CD4-positive, alpha-beta T cell treated with Interleukin-10 for 1 hour (primary cell): ENCODE results near the gene KCNH1.

Experiments
- DNase-seq: peaks from one replicate; pipeline ENCODE4 v3.0.0-alpha.2; 2020

Gene KCNH1, protein sequence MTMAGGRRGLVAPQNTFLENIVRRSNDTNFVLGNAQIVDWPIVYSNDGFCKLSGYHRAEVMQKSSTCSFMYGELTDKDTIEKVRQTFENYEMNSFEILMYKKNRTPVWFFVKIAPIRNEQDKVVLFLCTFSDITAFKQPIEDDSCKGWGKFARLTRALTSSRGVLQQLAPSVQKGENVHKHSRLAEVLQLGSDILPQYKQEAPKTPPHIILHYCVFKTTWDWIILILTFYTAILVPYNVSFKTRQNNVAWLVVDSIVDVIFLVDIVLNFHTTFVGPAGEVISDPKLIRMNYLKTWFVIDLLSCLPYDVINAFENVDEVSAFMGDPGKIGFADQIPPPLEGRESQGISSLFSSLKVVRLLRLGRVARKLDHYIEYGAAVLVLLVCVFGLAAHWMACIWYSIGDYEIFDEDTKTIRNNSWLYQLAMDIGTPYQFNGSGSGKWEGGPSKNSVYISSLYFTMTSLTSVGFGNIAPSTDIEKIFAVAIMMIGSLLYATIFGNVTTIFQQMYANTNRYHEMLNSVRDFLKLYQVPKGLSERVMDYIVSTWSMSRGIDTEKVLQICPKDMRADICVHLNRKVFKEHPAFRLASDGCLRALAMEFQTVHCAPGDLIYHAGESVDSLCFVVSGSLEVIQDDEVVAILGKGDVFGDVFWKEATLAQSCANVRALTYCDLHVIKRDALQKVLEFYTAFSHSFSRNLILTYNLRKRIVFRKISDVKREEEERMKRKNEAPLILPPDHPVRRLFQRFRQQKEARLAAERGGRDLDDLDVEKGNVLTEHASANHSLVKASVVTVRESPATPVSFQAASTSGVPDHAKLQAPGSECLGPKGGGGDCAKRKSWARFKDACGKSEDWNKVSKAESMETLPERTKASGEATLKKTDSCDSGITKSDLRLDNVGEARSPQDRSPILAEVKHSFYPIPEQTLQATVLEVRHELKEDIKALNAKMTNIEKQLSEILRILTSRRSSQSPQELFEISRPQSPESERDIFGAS

DNA sequence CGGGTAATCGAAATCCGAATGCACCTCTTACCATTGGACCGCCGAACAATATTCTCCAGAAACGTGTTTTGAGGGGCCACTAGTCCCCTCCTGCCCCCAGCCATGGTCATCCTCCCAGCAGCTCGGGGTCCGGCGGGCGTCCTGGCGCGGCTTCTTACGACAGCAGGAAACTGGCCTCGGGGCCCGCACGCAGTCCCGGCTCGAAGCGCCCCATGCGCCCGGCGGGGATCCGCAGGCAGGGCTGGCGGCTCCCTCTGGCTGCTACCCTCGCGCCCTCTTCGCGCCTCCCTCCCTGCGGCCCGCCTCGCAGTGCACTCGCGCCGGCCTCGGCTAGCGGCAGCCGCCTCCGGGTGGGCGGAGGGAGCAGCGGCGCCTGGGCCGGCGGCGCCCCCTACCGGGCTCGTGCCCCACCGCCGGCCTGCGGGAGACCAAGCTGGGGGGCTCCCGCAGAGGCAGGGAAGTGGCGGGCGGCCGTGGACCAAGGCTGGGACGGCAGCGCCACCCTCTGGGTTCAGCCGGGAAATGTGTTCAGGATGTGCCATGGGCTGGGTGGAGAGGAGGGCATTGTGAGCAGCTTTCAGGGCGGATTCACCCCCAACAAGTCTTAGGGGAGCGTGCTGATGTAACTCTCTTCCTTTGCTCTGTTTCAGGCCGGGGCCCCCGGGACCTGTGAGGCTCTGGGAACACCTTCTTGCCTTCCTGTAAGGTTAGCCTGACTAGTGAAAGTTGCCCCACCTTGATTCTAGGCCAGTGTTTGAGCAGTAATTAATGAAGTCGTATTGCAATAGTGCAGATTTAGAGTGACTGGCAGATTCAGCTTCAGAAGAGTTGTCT lies at the start of gene KCNH1:
TSS of gene KCNH1 (minus strand) at position 313 of the 834 bp plus-strand sequence. CDS start at position 110, 203 bp downstream.
- peak; percentile 77 for DNase-seq

DNA sequence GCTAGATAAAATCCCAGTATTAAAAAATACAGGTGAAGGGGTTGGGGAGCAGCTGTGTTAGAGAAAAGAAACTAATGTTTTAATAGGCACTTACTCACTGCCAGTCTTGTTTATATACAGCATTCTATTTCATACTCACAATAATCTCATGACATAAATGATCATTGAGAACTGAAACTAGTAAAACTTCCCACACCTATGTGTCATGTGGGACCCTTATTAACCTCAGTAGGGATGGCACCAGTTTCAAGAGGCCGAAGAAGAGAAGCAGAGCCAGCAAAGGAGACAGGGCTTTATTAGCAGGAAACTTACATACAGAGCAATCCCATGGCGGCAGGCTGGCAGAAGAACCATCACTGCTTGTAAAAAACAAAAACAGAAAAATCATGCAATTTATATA lies 48.8 kb upstream of the KCNH1 start:
- no peak for DNase-seq

DNA sequence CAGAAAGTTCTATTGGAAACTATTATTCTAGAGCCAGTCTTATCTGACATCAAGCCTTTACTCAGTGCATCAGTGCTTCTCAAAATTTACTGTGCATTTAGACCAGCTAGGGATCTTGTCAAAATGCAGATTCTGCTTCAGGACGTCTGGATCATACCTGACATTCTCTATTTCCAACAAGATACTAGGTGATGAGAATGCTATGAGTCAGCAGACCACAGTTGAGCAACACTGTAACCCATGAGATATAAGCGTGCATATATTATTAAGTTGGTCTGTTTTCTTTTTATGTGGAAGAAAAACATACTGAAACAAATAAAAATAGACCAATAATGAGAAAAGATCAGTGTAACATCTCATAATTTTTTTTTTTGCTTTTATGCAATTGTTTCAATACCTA lies 40.4 kb upstream of the KCNH1 start:
- DNase-seq = no peak

DNA sequence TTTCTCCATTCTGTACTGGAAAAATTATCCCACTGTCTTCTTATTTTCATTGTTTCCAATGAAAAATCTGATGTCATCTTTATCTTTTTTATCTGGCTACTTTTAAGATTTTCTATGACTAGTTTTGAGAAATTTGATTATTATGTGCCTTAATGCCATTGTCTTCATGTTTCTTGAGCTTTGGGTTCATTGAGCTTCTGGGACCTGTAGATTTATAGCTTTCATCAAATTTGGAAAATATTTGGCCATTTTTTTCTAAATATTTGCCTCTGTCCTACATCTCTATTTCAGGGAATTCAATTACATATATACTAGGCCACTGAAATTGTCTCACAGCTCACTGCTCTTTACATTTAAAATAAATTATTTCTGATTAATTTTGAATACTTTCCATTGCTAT lies 38.7 kb upstream of the KCNH1 start:
- DNase-seq = no peak

DNA sequence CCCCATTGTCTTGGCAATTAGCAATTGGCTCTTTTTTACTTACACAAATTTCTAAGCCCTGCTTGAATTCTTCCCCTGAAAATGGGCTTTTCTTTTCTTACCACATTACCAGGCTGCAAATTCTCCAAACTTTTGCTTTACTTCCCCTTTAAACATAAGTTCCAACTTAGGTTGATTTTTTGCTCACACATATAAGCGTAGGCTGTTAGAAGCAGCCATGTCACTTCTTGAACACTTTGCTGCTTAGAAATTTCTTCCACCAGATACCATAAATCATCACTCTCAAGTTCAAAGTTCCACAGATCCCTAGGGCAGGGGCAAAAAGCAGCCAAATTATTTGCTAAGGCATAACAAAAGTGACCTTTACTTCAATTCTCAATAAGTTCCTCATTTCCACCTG lies 35.4 kb upstream of the KCNH1 start:
- DNase-seq = no peak

DNA sequence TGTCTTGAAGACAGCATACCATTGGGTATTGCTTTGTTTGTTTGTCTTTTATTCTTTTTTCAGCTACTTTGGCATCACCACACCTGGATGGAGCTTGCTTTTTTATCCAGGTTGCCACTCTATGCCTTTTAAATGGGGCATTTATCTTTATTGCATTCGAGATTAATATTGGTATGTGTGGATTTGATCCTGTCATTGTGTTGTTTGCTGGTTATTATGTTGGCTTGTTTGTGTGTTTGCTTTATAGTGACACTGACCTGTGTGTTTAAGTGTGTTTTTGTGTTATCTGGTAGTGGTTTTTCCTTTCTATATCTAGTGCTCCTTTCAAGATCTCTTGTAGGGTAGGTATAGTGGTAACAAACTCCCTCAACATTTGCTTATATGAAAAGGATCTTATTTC lies 24.9 kb upstream of the KCNH1 start:
- no peak for DNase-seq

DNA sequence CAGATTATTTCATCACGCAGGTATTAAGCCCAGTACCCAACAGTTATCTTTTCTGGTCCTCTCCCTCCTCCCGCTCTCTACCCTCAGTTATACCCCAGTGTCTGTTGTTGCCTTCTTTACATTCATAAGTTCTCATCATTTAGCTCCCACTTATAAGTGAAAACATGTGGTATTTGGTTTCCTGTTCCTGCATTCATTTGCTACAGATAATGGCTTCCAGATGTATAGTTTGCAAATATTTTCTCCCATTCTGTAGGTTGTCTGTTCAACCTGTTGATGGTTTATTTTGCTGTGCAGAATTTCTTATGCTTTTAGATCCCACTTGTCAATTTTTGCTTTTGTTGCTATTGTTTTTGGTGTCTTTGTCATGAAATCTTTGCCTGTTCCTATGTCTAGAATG lies 21.1 kb upstream of the KCNH1 start:
- DNase-seq = no peak

DNA sequence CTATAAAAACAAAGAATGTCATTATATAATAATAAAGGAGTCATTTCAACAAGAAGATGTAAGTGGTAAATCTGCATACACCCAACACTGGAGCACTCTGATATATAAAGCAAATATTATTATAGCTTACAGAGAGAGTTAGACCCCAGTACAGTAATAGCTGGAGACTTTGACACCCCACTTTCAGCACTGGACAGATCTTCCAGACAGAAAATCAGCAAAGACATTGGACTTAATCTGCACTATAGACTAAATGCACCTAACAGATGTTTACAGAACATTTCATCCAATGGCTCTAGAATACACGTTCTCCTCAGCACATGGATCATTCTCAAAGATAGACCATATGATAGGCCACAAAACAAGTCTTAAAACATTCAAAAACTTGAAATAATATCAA lies 20.0 kb upstream of the KCNH1 start:
- no peak for DNase-seq

DNA sequence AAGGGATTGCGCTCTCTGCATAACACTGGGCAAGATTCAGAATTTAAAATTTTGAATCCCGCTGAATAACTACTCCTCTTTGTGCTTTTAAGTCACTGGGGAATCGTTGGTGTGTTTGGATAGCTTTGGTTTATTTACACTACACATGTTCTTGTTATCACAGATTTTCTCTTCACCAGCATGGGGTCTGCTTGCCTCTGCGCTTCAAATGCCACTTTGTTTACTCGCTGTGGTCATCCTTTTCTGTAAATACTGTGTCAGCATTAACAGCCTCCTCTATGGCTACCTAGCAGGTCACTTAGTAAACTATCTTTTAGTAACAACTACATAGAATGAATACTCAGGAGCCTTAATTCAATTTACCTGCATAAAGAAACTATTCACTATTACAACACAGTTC lies 14.4 kb upstream of the KCNH1 start:
- no peak for DNase-seq

DNA sequence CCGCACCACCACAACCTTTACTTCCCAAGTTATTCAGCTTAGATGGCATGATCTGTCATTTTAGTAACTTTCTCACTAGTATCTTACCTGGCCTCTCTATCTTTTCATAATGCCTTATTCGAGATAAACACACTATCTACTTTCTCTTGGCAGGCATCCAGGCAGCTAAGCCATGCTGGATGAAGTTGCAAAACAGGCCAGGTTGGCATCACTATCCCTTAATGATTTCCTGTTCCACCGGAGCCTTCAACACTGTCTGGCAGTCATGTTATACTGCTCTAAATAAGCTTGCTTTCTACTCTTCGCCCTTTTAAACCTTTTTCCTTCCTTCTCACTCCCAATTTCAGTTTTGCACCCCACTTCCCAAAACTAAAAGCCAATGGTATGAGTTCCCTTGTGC lies 12.0 kb upstream of the KCNH1 start:
- DNase-seq = no peak

DNA sequence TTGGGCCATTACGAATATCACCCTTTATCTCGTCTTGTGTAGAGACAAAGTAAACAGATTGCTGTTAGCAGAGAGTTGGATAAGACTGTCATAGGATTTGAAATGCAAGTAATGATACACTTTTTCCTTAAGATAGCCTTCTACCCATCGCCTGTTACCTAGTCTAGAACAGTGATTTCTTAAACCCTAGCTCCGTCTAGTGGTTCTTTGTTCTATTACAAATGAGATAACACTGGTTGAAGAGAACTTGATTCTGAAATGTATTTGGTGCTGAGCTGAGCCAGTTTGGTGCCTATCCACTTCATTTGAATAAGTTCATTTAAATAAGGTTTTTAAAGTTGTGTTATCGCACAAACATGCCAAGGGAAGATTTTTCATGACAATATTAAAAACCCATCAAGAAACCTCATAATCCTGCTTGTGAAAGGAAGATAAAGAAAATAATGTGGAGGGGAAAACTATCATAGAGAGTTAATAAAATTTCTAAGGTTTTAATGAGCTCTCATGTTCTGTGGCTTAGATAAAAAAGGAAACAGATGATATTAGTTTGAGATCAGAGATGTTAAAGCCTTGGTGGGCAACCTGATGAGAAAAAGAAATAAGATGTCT lies 1.5 kb upstream of the KCNH1 start:
- peak; percentile 36 for DNase-seq

DNA sequence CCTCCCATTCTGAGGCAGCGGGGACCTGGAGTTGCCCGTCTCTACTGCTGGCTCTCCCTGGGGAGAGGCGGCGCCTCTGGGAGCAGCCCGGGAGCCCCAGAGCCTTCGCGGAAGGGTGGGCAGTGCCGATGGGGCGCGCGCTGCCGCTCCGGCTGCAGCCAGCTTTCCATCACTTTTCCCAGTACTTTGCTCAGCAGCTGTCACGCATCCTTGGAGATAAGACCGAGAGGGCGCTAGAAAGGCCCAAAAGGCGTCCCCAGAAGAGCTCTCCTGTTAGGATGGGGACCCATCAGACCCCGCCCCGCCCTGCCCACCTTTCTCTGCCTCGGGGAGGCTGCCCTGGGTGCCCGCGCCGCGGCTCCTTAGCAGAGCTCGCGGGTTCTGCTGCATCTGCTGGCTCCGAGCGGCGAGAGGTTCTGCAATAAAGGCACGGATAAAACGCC lies 534 bp downstream of the KCNH1 start:
- peak; percentile 14 for DNase-seq

DNA sequence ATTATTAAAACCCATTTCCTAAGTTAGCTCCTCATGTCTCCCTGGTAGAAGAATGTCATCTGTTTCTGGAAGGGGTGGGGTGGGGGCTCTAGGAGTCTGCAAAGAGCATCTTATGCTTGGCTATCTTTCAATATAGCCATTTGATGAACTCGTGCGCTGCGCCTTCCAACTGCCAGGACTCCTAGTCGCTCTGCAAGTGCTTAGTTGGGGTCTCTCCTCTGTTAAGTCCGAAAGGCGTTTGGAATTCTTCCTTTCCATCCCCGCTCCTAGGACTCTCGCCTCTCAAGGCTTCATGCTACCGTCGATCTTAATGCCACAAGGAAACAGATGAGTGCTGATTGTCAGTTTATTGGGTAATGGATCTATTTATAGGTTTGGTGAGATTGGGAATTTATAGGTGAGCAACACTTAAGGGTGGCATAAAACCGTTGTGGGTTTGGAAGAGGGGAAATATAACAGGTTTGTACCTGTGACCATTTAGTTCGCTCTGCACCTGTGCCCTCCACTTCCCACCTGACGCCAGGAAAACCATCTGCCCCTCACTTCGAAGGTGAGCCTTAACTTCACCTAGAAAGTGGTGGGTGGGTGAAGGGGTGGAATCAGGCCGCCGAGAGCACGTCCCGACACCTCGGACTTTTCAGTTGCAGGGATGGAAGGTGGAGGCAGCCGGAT lies 1.1 kb downstream of the KCNH1 start:
- DNase-seq = no peak

DNA sequence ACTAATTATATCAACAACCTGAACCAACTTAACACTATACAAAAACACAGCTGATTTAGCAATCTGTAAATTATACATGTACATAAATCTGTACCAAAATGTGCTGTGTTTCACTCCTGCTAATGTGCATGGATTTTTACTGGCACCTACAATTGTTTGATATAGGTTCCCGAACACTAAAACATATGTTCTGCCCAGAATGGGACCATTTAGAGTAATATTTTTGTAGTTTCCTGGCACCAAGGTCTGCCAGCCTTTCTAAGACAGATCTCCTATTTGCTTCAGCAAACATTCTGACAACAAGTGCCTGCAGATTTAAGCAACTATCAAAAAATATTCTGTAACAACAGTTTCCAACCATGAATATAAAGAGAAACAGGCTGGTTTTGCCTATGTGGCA lies 4.2 kb downstream of the KCNH1 start:
- DNase-seq = no peak

DNA sequence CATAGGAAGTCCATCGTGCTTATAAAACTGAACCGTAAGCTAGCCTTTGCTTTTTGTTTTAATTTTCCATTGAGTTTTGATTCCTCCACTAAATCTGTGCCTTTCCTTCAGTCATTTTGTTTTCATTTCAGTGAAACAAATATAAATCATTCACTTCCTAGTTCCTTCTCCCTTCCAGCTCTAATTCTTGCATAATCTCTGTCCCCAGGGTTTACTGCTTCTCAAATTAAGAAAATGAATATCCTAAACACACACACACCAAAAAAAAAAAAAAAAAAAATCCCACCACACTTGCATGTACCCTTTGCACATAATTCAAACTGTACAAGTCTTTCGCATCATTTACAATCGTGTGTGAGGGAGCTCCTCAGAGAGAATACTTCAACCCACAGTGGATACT lies 6.8 kb downstream of the KCNH1 start:
- no peak for DNase-seq

DNA sequence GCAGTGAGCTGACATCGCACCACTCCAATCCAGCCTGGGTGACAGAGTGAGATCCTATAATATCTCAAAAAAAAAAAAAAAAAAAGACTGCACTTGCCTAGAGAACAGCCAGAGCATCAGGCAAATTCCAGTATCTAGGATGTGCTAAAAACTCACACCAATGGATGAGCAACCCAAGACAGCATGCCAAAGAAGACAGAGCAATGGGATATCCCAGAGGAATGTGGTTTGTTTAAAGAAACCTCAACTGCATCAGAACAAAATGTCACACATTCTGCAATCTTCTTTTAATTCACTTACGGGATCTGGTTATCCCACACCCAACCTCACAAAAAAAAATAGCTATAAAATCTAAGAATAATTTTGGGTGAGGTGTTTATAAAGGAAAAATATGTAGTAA lies 7.3 kb downstream of the KCNH1 start:
- DNase-seq = no peak

DNA sequence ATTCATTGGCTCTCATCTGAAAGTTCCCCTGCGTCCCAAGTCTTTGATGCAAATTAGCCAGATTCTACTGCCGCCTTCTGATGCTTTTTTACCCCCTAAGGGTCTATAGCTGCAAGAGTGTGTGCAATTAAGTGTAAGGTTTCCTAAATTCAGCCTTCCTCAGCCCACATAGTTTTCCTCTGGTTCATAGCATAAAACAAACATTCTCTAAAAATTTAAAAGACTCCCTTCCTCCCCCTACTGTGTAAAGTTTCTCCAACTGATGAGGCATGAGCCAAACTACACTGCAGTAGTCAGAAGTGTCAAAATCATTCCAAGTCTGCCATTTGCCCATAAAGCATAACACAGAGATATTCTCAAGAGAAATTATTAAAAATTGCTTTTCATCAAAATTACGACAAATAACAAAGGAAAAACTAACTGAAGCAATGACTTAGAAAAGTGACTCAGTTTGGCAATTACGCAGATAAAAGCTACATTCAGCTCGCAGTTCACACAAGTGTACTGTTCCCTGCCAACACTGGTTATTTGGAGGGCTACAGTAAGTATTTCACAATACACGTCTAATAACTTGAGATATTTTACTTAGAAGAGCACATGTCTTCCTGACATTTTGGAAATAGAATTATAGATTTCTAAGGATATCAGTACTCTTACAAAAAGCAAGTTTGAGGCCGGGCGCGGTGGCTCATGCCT lies 15.4 kb downstream of the KCNH1 start:
- DNase-seq = no peak

DNA sequence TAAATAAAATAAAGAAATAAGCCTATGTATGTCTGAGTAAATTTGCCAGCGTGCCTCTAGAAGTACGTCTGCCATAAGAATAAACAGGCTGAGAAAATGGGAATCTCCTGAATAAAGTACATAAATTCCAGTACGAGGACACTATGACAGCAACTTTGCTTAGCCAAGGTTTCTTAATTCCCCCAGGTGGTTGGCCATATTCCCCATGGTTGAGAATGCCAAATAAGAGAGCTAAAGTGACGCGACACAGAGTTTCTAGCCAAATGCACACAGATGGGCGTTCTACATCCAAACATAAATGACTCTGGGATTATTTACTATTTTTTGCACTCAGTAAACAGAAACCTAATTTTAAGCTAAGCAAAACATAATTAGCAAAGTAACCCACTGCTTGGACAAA lies 19.5 kb downstream of the KCNH1 start:
- DNase-seq = no peak

DNA sequence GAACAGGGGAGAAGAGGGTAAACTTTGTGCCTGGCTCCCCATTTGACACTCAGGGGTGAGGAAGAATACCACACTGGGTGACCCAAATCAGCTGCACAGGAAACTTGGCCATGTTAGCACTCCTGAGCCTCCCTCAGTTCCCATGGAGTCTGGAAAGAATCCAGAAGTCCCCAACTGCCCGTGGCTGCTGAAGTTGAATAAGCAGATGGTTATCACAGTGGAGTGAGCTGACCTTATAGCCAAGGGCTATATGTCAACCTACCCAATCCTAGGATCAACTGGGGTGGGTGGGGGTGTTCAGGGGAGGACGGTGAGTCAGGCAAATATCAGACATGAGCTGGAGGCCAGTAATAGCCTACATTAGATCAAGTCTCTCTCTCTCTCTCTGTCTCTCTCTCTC lies 20.4 kb downstream of the KCNH1 start:
- no peak for DNase-seq

DNA sequence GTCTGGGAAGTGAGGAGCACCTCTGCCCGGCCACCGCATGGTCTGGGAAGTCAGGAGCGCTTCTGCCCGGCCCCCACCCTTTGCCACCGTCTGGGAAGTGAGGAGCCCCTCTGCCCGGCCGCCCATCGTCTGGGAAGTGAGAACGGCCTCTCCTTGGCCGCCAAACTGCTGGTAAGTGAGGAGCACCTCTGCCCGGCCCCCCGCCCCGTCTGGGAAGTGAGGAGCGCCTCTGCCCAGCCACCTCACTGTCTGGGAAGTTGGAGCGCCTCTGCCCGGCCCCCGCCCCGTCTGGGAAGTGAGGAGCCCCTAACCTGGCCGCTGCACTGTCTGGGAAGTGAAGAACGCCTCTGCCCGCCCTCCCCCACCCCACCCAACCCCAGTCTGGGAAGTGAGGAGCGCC lies 22.6 kb downstream of the KCNH1 start:
- DNase-seq = no peak

DNA sequence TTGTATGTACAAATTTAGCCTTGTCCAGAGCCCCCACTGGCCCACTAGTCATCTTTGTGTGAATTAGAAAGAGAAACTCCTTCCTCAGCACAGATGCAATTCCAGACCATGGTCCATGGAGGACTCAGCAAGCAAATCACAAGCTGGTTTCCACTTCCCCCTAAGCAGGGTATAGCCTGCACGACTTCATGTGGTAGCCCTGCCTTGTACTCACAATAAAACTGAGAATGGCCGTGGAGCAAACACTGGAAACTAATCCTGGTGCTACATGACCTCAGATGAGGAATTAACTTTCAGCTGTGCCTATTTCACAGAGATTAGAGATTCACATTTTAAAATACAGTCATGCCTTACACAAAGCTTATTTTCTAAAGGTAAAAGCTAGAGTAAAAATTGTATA lies 32.5 kb downstream of the KCNH1 start:
- no peak for DNase-seq
